ENCODE data around the gene CIRBP.

CIRBP gene

DNA sequence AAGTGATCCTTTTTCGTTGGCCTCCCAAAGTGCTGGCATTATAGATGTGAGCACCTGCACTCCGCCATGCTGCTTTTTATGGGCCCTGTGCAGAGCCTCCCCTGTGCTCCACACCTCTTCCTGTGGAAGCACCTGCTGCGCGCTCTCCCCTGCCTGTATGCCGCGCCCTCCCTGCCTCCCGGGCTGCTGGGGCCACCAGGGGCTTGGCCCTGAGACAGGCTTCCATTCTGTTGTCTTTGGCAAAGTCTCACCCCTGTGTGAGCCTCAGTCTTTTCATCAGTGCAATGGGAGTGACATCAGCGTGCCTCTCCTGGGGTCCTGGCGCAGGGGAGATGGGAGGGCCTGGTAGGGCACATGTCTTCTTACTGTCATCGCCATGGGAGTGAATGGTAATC, 7.5 kb downstream of the CIRBP start:
- ChIA-PET CTCF (interaction anchor here (1.0 to 3.5 kb wide), 3 partner anchors 10 to 32 kb away, joined by 3 to 24 read pairs (median 11); no protein-coding TSS in a partner anchor), POLR2A (no interaction called here)

DNA sequence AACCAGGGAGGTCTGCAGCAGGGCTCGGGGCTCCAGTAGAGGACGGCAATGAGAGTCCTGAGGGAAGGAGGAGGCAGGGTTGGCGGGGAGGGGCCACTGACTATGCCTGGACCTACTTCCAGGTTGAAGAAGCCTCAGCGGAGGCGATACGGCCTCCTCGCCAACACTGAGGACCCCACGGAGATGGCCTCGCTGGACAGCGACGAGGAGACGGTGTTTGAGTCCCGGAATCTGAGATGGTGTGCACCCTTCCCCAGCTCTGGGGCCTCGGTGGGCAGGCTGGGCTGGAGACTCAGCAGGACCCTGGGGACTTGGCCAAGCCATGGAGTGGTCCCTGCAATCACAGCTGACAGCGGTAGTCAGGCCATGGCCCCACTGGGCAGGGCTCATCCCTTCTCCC, 7.9 kb downstream of the CIRBP start:
- POLR2A ChIA-PET: interaction anchor here (0.7 to 1.9 kb wide), 2 partner anchors 8 to 167 kb away, joined by 3 to 9 read pairs; partner anchors contain the start of gene CIRBP
- no peak for DNase-seq (ENCODE audit: low read depth, low spot score)
- CTCF ChIA-PET: interaction anchor here (1.2 to 3.5 kb wide), 6 partner anchors 11 to 160 kb away, joined by 3 to 24 read pairs (median 4); no protein-coding TSS in a partner anchor
- TF ChIP-seq, protein P1, sequence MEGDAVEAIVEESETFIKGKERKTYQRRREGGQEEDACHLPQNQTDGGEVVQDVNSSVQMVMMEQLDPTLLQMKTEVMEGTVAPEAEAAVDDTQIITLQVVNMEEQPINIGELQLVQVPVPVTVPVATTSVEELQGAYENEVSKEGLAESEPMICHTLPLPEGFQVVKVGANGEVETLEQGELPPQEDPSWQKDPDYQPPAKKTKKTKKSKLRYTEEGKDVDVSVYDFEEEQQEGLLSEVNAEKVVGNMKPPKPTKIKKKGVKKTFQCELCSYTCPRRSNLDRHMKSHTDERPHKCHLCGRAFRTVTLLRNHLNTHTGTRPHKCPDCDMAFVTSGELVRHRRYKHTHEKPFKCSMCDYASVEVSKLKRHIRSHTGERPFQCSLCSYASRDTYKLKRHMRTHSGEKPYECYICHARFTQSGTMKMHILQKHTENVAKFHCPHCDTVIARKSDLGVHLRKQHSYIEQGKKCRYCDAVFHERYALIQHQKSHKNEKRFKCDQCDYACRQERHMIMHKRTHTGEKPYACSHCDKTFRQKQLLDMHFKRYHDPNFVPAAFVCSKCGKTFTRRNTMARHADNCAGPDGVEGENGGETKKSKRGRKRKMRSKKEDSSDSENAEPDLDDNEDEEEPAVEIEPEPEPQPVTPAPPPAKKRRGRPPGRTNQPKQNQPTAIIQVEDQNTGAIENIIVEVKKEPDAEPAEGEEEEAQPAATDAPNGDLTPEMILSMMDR (IDR thresholded peaks at IDR 0.05; ENCODE audit: insufficient read depth, low read length, missing control alignments): no peak
- H3K4me3 ChIP-seq (ENCODE audit: low read depth, low read length): no peak overlapping the region

More for the DNA sequence above, 7.5 kb downstream of the CIRBP start:
- peak overlapping the region; percentile 70 for H3K4me3 ChIP-seq (ENCODE audit: low read depth, low read length)
- no peak for DNase-seq (ENCODE audit: low read depth, low spot score)
- TF ChIP-seq, protein P1 (IDR thresholded peaks at IDR 0.05; ENCODE audit: insufficient read depth, low read length, missing control alignments): no peak

DNA sequence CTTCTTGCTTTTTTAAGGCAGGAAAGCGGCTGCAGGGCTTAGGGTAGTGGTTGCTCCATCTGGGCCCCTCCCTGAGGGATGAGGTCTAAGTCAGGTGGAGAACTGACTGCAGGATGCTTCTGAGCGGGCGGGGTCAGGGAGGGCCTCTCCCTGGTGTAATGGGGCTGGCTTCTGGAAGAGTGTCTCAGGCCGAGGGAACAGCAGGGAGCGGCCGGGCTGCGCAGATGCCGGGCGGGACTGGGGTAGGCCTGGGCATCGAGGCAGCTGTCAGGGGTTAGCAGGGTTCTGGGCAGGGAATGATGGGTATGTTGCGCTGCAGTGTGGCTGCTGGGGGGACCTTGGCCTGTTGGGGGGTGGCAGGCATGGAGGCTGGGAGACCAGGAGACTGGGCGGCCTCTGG, 8.9 kb downstream of the CIRBP start:
- CTCF ChIA-PET: interaction anchor here (1.0 to 3.5 kb wide), 13 partner anchors 11 to 167 kb away, joined by 3 to 26 read pairs (median 3); a partner anchor contains a TSS
- no peak overlapping the region for H3K4me3 ChIP-seq (ENCODE audit: low read depth, low read length)
- no peak for DNase-seq (ENCODE audit: low read depth, low spot score)
- POLR2A ChIA-PET: interaction anchor here (1.9 kb wide), 2 partner anchors 9 to 13 kb away, joined by 4 to 9 read pairs; partner anchors contain the start of gene CIRBP
- TF ChIP-seq, protein P1 (IDR thresholded peaks at IDR 0.05; ENCODE audit: insufficient read depth, low read length, missing control alignments): no peak

DNA sequence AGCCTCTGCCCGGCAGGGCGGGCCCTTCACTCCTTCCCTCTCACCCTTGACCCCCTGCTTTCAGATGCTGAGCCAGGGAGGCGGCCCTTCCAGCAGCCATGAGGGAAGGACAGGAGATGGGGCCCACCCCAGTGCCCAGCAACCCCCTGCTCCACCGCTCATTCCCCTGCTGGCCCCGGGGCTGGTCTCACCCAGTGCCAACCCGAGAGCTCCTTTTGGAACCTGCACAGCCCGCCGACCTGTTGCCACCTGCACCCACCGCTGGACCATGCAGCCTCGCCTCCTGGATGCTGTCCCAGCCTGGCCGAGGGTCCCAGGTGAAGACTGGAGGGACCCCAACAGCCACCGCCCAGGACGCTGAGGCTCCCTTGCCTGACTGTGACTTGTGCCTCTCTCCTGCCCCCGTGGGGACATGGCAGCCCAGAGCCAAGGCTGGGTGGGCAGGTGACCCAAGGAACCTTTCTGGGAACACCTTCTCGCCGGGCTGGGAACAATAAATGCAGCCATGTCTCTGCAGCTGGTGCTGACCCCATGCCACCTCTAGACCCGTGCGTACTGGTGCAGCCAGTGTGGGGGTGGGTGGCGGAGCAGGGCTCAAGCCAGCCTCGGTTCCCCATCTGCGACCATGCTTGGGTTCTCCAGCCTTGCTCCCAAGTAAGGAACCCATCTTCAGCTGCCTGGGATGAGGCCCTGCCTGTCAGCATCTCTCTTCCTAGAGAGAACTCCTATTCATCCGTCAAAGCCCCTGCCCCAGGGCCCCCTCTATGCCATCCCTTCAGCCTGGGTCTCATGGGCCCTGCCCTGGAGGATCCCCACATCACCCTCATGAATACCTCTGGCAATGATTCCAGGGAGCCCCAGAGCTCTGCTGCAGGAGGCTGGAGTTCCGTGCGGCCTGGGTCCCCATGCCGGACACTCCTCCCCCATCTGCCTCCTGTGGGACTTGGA, 9.9 kb downstream of the CIRBP start:
- TF ChIP-seq, protein P1 (IDR thresholded peaks at IDR 0.05; ENCODE audit: insufficient read depth, low read length, missing control alignments): no peak
- ChIA-PET CTCF (interaction anchor here (0.6 to 3.5 kb wide), 31 partner anchors 7 to 309 kb away, joined by 3 to 26 read pairs (median 4); partner anchors contain the start of genes CIRBP and NDUFS7), POLR2A (interaction anchor here (1.4 to 1.9 kb wide), 4 partner anchors 10 to 34 kb away, joined by 4 to 11 read pairs (median 8); partner anchors contain the start of gene CIRBP)
- no peak for DNase-seq (ENCODE audit: low read depth, low spot score)
- no peak overlapping the region for H3K4me3 ChIP-seq (ENCODE audit: low read depth, low read length)

DNA sequence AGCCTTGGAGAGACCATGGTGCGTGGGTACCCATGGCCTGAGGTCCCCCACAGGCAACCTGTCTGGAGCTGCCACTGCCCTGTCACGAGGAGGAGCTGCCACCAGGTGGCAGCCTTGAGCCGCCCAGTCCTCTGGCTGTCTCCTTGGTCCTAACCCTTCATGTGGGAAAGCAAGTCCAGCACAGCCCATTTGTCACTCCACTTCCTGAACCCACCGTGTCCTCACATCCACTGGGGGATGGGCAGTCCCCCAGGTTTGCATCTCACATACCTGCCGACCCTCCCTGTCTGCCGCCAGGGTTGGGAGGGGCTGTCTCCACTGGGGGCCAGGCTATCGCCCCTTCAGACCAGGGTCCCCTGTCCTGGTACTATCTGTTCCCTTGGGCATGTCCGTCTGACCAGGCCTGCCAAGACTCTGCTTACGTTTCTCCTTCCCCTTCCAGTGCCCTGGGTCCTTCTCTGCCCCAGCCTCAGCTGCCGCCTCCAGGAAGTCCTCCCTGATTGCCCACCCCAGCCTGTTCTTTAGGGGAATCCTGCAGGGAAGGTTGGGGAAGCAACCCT, 10.7 kb downstream of the CIRBP start:
- POLR2A ChIA-PET: interaction anchor here (1.4 to 1.9 kb wide), 3 partner anchors 11 to 35 kb away, joined by 4 to 11 read pairs (median 6); partner anchors contain the start of gene CIRBP
- CTCF ChIA-PET: interaction anchor here (0.6 to 3.5 kb wide), 31 partner anchors 8 to 308 kb away, joined by 3 to 26 read pairs (median 4); partner anchors contain the start of genes CIRBP and NDUFS7
- TF ChIP-seq, protein P1 (IDR thresholded peaks at IDR 0.05; ENCODE audit: insufficient read depth, low read length, missing control alignments): peak; percentile 94
- no peak for DNase-seq (ENCODE audit: low read depth, low spot score)
- H3K4me3 ChIP-seq (ENCODE audit: low read depth, low read length): no peak overlapping the region
